Trophoblast cell (in vitro differentiated cells and primary cell): Measurements from ENCODE around the gene TMPRSS11A. TPM values are rescaled to one million over a fixed set of nuclear protein-coding genes. Genes with fewer than 3 reads are reported as not detected.

Experiments
- DNase-seq, 2 donors: peaks; one replicate each; pipeline ENCODE4 v3.0.0-alpha.2; 2016
- H2AFZ ChIP-seq: 2 replicates; pipeline ENCODE4 v1.6.1; 2013; ENCODE audit warnings: low read length, moderate library complexity, mild to moderate bottlenecking; ENCODE audit not compliant: insufficient read depth, poor library complexity
- H2AK5ac ChIP-seq: 2 replicates; pipeline ENCODE4 v1.6.1; 2013; ENCODE audit warnings: mild to moderate bottlenecking, low read length
- H2BK120ac ChIP-seq: 2 replicates; pipeline ENCODE4 v1.6.1; 2013; ENCODE audit warnings: low read length, mild to moderate bottlenecking, moderate library complexity; ENCODE audit not compliant: insufficient read depth, poor library complexity
- H2BK12ac ChIP-seq: 2 replicates; pipeline ENCODE4 v1.6.1; 2013; ENCODE audit warnings: mild to moderate bottlenecking, low read length, moderate library complexity
- H2BK5ac ChIP-seq: 2 replicates; pipeline ENCODE4 v1.6.1; 2013; ENCODE audit warnings: low read length, low read depth, moderate library complexity, mild to moderate bottlenecking; ENCODE audit not compliant: poor library complexity
- H3K14ac ChIP-seq: 2 replicates; pipeline ENCODE4 v1.6.1; 2013; ENCODE audit warnings: mild to moderate bottlenecking, low read length
- H3K18ac ChIP-seq: 2 replicates; pipeline ENCODE4 v1.6.1; 2013; ENCODE audit warnings: mild to moderate bottlenecking, low read length
- H3K23ac ChIP-seq: 2 replicates; pipeline ENCODE4 v1.6.1; 2013; ENCODE audit warnings: low read length
- H3K27ac ChIP-seq: 2 replicates; pipeline ENCODE4 v1.5.1; 2013; ENCODE audit warnings: low read depth, mild to moderate bottlenecking, inconsistent platforms, low read length, moderate library complexity
- H3K27me3 ChIP-seq: 2 replicates; pipeline ENCODE4 v1.6.1; 2013; ENCODE audit warnings: inconsistent platforms, mild to moderate bottlenecking, low read length, moderate library complexity; ENCODE audit not compliant: insufficient read depth
- H3K36me3 ChIP-seq, 2 experiments: 1 replicate in 1 of 2; 2 replicates in 1 of 2; pipeline ENCODE4 v1.6.1; 2013; ENCODE audit warnings: low read length in 2 of 2, mild to moderate bottlenecking in 2 of 2, moderate library complexity in 1 of 2; ENCODE audit not compliant: insufficient read depth in 2 of 2, control insufficient read depth in 1 of 2
- H3K4ac ChIP-seq: 2 replicates; pipeline ENCODE4 v1.6.1; 2013; ENCODE audit warnings: low read depth, mild to moderate bottlenecking, low read length, moderate library complexity
- H3K4me1 ChIP-seq, 2 experiments: 1 replicate in 1 of 2; 2 replicates in 1 of 2; pipeline ENCODE4 v1.6.1; 2013; ENCODE audit warnings: low read length in 2 of 2, mild to moderate bottlenecking in 2 of 2, moderate library complexity in 1 of 2; ENCODE audit not compliant: insufficient read depth in 2 of 2, control insufficient read depth in 1 of 2
- H3K4me2 ChIP-seq: 2 replicates; pipeline ENCODE4 v1.6.1; 2013; ENCODE audit warnings: inconsistent platforms, mild to moderate bottlenecking, low read length, moderate library complexity
- H3K4me3 ChIP-seq: 2 replicates; pipeline ENCODE4 v1.5.1; 2013; ENCODE audit warnings: mild to moderate bottlenecking, low read depth, low read length, inconsistent platforms
- H3K79me1 ChIP-seq: one replicate; pipeline ENCODE4 v1.6.1; 2013; ENCODE audit warnings: low read length
- H3K79me2 ChIP-seq: 2 replicates; pipeline ENCODE4 v1.6.1; 2013; ENCODE audit warnings: low read length, mild to moderate bottlenecking; ENCODE audit not compliant: control insufficient read depth, insufficient read depth, poor library complexity
- H3K9ac ChIP-seq: 2 replicates; pipeline ENCODE4 v1.6.1; 2013; ENCODE audit warnings: mild to moderate bottlenecking, low read length
- H3K9me3 ChIP-seq: 2 replicates; pipeline ENCODE4 v1.6.1; 2013; ENCODE audit warnings: low read depth, mild to moderate bottlenecking, control low read depth, inconsistent platforms, low read length; ENCODE audit not compliant: insufficient read depth
- H4K12ac ChIP-seq: 2 replicates; pipeline ENCODE4 v1.6.1; 2013; ENCODE audit warnings: low read depth, mild to moderate bottlenecking, low read length, moderate library complexity
- H4K8ac ChIP-seq: 2 replicates; pipeline ENCODE4 v1.6.1; 2013; ENCODE audit warnings: low read depth, mild to moderate bottlenecking, low read length, moderate library complexity
- H4K91ac ChIP-seq: one replicate; pipeline ENCODE4 v1.6.1; 2013; ENCODE audit warnings: low read depth, mild to moderate bottlenecking, low read length, moderate library complexity
- WGBS: extraction: QIAGEN DNeasy Blood & Tissue Kit; methylation state at CpG from one replicate; pipeline ENCODE4 v1.1.7; 2013; ENCODE audit warnings: missing lambda C conversion rate; ENCODE audit not compliant: insufficient read length, insufficient coverage; ENCODE audit errors: extremely low coverage; 5-methylcytosine and 5-hydroxymethylcytosine counted together
- polyA plus RNA-seq: library from polyadenylated mRNA; stranded (reverse); fragments of 200-250 nt; gene quantifications from 2 replicates; pipeline ENCODE4 v1.2.3, GENCODE V29; 2013

TMPRSS11A gene
- not detected in 2 replicates for polyA plus RNA-seq

- no peak within 1 kb of the TSS for H4K8ac ChIP-seq
- no peak within 1 kb of the TSS for H2BK5ac ChIP-seq
- no CpG with 5 or more reads among the region's 2 CpGs for WGBS
- no peak within 1 kb of the TSS for H3K14ac ChIP-seq
- H3K23ac ChIP-seq, result no peak within 1 kb of the TSS
- no peaks in the 10 kb centered on the region for H3K79me2 ChIP-seq
- H3K4me2 ChIP-seq, result no peak within 1 kb of the TSS
- H2AK5ac ChIP-seq, result no peak within 1 kb of the TSS
- no peaks in the 10 kb centered on the region for H3K9me3 ChIP-seq
- no peaks in the 10 kb centered on the region for H3K27me3 ChIP-seq
- no peak within 1 kb of the TSS for H2BK120ac ChIP-seq
- H3K4ac ChIP-seq, result no peak within 1 kb of the TSS
- no peak within 1 kb of the TSS for H2AFZ ChIP-seq
- H4K91ac ChIP-seq, result no peak within 1 kb of the TSS
- no peaks in the 10 kb centered on the region for H3K36me3 ChIP-seq
- H3K18ac ChIP-seq, result no peak within 1 kb of the TSS
- H4K12ac ChIP-seq, result no peak within 1 kb of the TSS
- no peak within 1 kb of the TSS for H3K9ac ChIP-seq
- no peak for DNase-seq
- no peak within 1 kb of the TSS for H2BK12ac ChIP-seq
- no peak within 1 kb of the TSS for H3K27ac ChIP-seq
- H3K79me1 ChIP-seq, result no peaks in the 10 kb centered on the region
- no peak within 1 kb of the TSS for H3K4me3 ChIP-seq
- no peaks in the 10 kb centered on the region for H3K4me1 ChIP-seq
Measured at GRCh38 chr4:67963356-67963755, at the start of gene TMPRSS11A. Gene TMPRSS11A (minus strand): TSS chr4:67963493. CDS start chr4:67963393, 100 bp downstream.

GRCh38 chr4:68011684-68012083, 48.4 kb upstream of the TMPRSS11A start:
- no peaks in the 10 kb centered on the region for H3K79me1 ChIP-seq
- H4K12ac ChIP-seq, result no peak overlapping the region

GRCh38 chr4:68002906-68003305, 39.6 kb upstream of the TMPRSS11A start:
- Histone ChIP-seq H3K4me2 (no peak overlapping the region), H4K8ac (no peak overlapping the region), H3K14ac (no peak overlapping the region), H4K12ac (no peak overlapping the region), H2AFZ (no peak overlapping the region), H3K27me3 (no peaks in the 10 kb centered on the region), H4K91ac (no peak overlapping the region), H3K79me1 (no peaks in the 10 kb centered on the region), H2BK120ac (no peak overlapping the region), H2BK5ac (no peak overlapping the region), H2AK5ac (no peak overlapping the region), H3K27ac (no peak overlapping the region), H3K9me3 (no peaks in the 10 kb centered on the region), H2BK12ac (no peak overlapping the region), H3K4me3 (no peak overlapping the region), H3K18ac (no peak overlapping the region), H3K23ac (no peak overlapping the region), H3K9ac (no peak overlapping the region), H3K79me2 (no peaks in the 10 kb centered on the region), H3K4me1 (no peaks in the 10 kb centered on the region), H3K36me3 (no peaks in the 10 kb centered on the region), H3K4ac (no peak overlapping the region)
- DNase-seq, result no peak

More at GRCh38 chr4:68011684-68012083, 48.4 kb upstream of the TMPRSS11A start:
- H3K4ac ChIP-seq, result no peak overlapping the region
- no peaks in the 10 kb centered on the region for H3K79me2 ChIP-seq
- H3K4me3 ChIP-seq, result no peak overlapping the region
- DNase-seq, result no peak
- no peak overlapping the region for H2BK5ac ChIP-seq
- H3K27me3 ChIP-seq, result no peaks in the 10 kb centered on the region
- no peak overlapping the region for H2BK12ac ChIP-seq
- no peak overlapping the region for H2BK120ac ChIP-seq
- no peak overlapping the region for H2AK5ac ChIP-seq
- H3K14ac ChIP-seq, result no peak overlapping the region
- no peaks in the 10 kb centered on the region for H3K36me3 ChIP-seq
- no peak overlapping the region for H3K27ac ChIP-seq
- no peak overlapping the region for H2AFZ ChIP-seq
- no peak overlapping the region for H3K4me2 ChIP-seq
- no peaks in the 10 kb centered on the region for H3K4me1 ChIP-seq
- no peak overlapping the region for H4K91ac ChIP-seq
- H3K9ac ChIP-seq, result no peak overlapping the region
- H4K8ac ChIP-seq, result no peak overlapping the region
- no peak overlapping the region for H3K18ac ChIP-seq
- no peaks in the 10 kb centered on the region for H3K9me3 ChIP-seq
- H3K23ac ChIP-seq, result no peak overlapping the region

GRCh38 chr4:67996127-67996526, 32.8 kb upstream of the TMPRSS11A start:
- no peak overlapping the region for H4K91ac ChIP-seq
- H3K4me1 ChIP-seq, result no peaks in the 10 kb centered on the region
- no peak overlapping the region for H4K12ac ChIP-seq
- no peak overlapping the region for H3K4me2 ChIP-seq
- no peaks in the 10 kb centered on the region for H3K9me3 ChIP-seq
- H2BK5ac ChIP-seq, result no peak overlapping the region
- no CpG with 5 or more reads among the region's 1 CpG for WGBS
- H3K27ac ChIP-seq, result no peak overlapping the region
- no peaks in the 10 kb centered on the region for H3K36me3 ChIP-seq
- H2BK12ac ChIP-seq, result no peak overlapping the region
- no peak overlapping the region for H3K23ac ChIP-seq
- H2AK5ac ChIP-seq, result no peak overlapping the region
- H4K8ac ChIP-seq, result no peak overlapping the region
- no peaks in the 10 kb centered on the region for H3K79me1 ChIP-seq
- H3K9ac ChIP-seq, result no peak overlapping the region
- H3K4ac ChIP-seq, result no peak overlapping the region
- no peak for DNase-seq
- H3K14ac ChIP-seq, result no peak overlapping the region
- H2BK120ac ChIP-seq, result no peak overlapping the region
- H3K18ac ChIP-seq, result no peak overlapping the region
- no peak overlapping the region for H3K4me3 ChIP-seq
- no peak overlapping the region for H2AFZ ChIP-seq
- H3K27me3 ChIP-seq, result no peaks in the 10 kb centered on the region
- no peaks in the 10 kb centered on the region for H3K79me2 ChIP-seq
